ENCODE results near the gene GLOD5. TPM values are rescaled to one million over a fixed set of nuclear protein-coding genes. Genes with fewer than 3 reads are reported as not detected.
A peak's percentile ranks its signal among the peaks of the same experiment; 100 is the strongest.

The GLOD5 gene
- total RNA-seq, 1 experiment from 2014 or later, result not detected

- no peak for DNase-seq
- no peak overlapping the region for H3K4me3 Mint-ChIP-seq (ENCODE audit: low read depth, unreplicated experiment)
- no peak for TF ChIP-seq CTCF (IDR thresholded peaks at IDR 0.05; ENCODE audit: unreplicated experiment)
- H3K27ac Mint-ChIP-seq (ENCODE audit: unreplicated experiment), result no peak overlapping the region
- CTCF ChIA-PET, result no interaction called here
- intact Hi-C loops (cut with micrococcal nuclease; ENCODE audit: unreplicated experiment), result no loop called here
- BruUV-seq (replicated peaks), result no TSS peak
- H3K36me3 Mint-ChIP-seq (ENCODE audit: insufficient read depth, unreplicated experiment), result no peaks in the 10 kb centered on the region
- H3K4me1 Mint-ChIP-seq (ENCODE audit: low read depth, unreplicated experiment), result no peaks in the 10 kb centered on the region
- peaks cover 3% of the 10 kb centered on the region for H3K9me3 Mint-ChIP-seq (ENCODE audit: low read depth, unreplicated experiment)
- no peaks in the 10 kb centered on the region for H3K27me3 Mint-ChIP-seq (ENCODE audit: unreplicated experiment)
Measured at GRCh38 chrX:48721916-48722315, 39.6 kb upstream of the GLOD5 start.

DNA sequence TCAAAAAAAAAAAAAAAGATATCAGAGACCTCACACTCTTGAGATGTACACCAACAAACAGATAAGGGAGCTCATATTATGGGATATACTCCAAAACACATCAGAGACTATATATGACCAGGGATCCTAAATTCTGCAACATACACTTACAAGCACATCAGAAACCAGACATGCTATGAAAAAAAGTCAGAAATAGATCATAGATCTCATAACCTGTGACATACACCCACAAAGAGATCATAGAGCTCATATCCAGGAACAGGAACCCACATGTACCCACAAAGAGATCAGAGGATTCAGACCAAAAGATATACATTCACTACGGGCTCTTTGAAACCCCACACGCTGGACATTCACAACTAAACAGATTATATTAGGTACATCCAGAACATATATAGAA lies 35.0 kb upstream of the GLOD5 start:
- Mint-ChIP-seq H3K4me1 (ENCODE audit: low read depth, unreplicated experiment) (no peaks in the 10 kb centered on the region), H3K36me3 (ENCODE audit: insufficient read depth, unreplicated experiment) (no peaks in the 10 kb centered on the region), H3K9me3 (ENCODE audit: low read depth, unreplicated experiment) (no peaks in the 10 kb centered on the region), H3K27ac (ENCODE audit: unreplicated experiment) (no peak overlapping the region), H3K4me3 (ENCODE audit: low read depth, unreplicated experiment) (no peak overlapping the region), H3K27me3 (ENCODE audit: unreplicated experiment) (peaks cover 31% of the 10 kb centered on the region)
- CTCF ChIA-PET, result no interaction called here
- intact Hi-C loops (cut with micrococcal nuclease; ENCODE audit: unreplicated experiment), result no loop called here
- TF ChIP-seq CTCF (IDR thresholded peaks at IDR 0.05; ENCODE audit: unreplicated experiment), result no peak
- no TSS peak for BruUV-seq (replicated peaks)
- DNase-seq, result no peak

GRCh38 chrX:48728653-48729052 lies 32.9 kb upstream of the GLOD5 start:
- no peak for DNase-seq
- H3K4me3 Mint-ChIP-seq (ENCODE audit: low read depth, unreplicated experiment), result no peak overlapping the region
- intact Hi-C loops (cut with micrococcal nuclease; ENCODE audit: unreplicated experiment), result no loop called here
- H3K4me1 Mint-ChIP-seq (ENCODE audit: low read depth, unreplicated experiment), result no peaks in the 10 kb centered on the region
- no peaks in the 10 kb centered on the region for H3K36me3 Mint-ChIP-seq (ENCODE audit: insufficient read depth, unreplicated experiment)
- CTCF ChIA-PET, result no interaction called here
- H3K27ac Mint-ChIP-seq (ENCODE audit: unreplicated experiment), result no peak overlapping the region
- no TSS peak for BruUV-seq (replicated peaks)
- peaks cover 31% of the 10 kb centered on the region for H3K27me3 Mint-ChIP-seq (ENCODE audit: unreplicated experiment)
- no peak for TF ChIP-seq CTCF (IDR thresholded peaks at IDR 0.05; ENCODE audit: unreplicated experiment)
- no peaks in the 10 kb centered on the region for H3K9me3 Mint-ChIP-seq (ENCODE audit: low read depth, unreplicated experiment)

DNA sequence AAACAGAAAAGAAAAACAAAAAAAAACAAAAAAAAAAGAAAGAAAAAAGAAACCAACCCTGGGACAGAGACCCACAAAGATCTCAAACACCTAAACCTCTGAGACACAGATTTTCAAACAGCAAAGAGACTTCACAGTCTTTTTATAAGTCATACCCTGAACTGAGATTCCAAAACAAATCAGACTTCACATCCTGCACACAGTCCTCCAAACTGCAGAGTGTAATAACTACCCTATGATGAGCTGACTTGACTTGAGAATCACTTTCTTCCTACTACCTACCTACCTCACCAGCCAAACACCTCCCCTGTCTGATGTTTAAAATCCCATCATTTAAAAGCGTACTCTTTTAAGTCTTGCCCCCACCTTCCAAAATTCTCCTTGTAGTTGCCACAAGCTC lies 25.2 kb upstream of the GLOD5 start:
- peak overlapping the region; percentile 12 for H3K27ac Mint-ChIP-seq (ENCODE audit: unreplicated experiment)
- no peaks in the 10 kb centered on the region for H3K9me3 Mint-ChIP-seq (ENCODE audit: low read depth, unreplicated experiment)
- H3K4me1 Mint-ChIP-seq (ENCODE audit: low read depth, unreplicated experiment), result peaks cover 7% of the 10 kb centered on the region
- H3K4me3 Mint-ChIP-seq (ENCODE audit: low read depth, unreplicated experiment), result no peak overlapping the region
- BruUV-seq (replicated peaks), result no TSS peak
- H3K36me3 Mint-ChIP-seq (ENCODE audit: insufficient read depth, unreplicated experiment), result peaks cover 19% of the 10 kb centered on the region
- H3K27me3 Mint-ChIP-seq (ENCODE audit: unreplicated experiment), result no peaks in the 10 kb centered on the region
- intact Hi-C loops (cut with micrococcal nuclease; ENCODE audit: unreplicated experiment), result no loop called here
- TF ChIP-seq CTCF (IDR thresholded peaks at IDR 0.05; ENCODE audit: unreplicated experiment), result no peak
- DNase-seq, result no peak
- CTCF ChIA-PET, result no interaction called here

DNA sequence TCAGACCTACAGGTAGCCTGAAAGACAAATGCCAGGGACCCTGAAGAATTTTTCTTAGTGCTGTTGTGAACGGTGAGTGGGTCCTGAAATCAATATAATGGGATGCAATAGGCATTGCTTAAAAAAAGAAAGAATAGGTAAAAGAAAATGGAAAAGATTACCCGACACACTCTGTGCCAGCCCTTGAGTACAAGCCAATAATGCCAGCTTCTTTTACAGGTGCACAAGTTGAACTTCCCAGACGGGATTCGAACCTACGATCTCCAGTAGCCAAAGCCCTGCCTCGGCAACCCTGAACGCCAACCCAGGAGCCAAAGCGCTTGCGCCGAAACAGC lies 24.7 kb upstream of the GLOD5 start:
- peak overlapping the region; percentile 66 for H3K27ac Mint-ChIP-seq (ENCODE audit: unreplicated experiment)
- BruUV-seq (replicated peaks), result TSS peak; percentile 61

More for the DNA sequence above, 24.7 kb upstream of the GLOD5 start:
- Mint-ChIP-seq H3K36me3 (ENCODE audit: insufficient read depth, unreplicated experiment) (peaks cover 19% of the 10 kb centered on the region), H3K4me1 (ENCODE audit: low read depth, unreplicated experiment) (peaks cover 7% of the 10 kb centered on the region), H3K9me3 (ENCODE audit: low read depth, unreplicated experiment) (no peaks in the 10 kb centered on the region), H3K27me3 (ENCODE audit: unreplicated experiment) (no peaks in the 10 kb centered on the region), H3K4me3 (ENCODE audit: low read depth, unreplicated experiment) (peak overlapping the region; percentile 80)
- CTCF ChIA-PET, result interaction anchor here (0.9 kb wide), 1 partner anchor 105 kb away, joined by 3 read pairs; no protein-coding TSS in a partner anchor
- TF ChIP-seq CTCF (IDR thresholded peaks at IDR 0.05; ENCODE audit: unreplicated experiment), result no peak
- intact Hi-C loops (cut with micrococcal nuclease; ENCODE audit: unreplicated experiment), result no loop called here
- DNase-seq, result no peak

All from Calu3 (cell line).